GM21367 (cell line): ENCODE measurements around the gene FAM222A.

ENCODE experiments used
- ATAC-seq: cut with Tn5 transposase; IDR thresholded peaks from one replicate; pipeline ENCODE4 v1.9.1; 2021; ENCODE audit not compliant: unreplicated experiment

Gene FAM222A

GRCh38 chr12:109795023-109795422 is 81.4 kb downstream of the FAM222A start:
- no peak for ATAC-seq

- ATAC-seq, result no peak
Observed at GRCh38 chr12:109796057-109796456, 82.4 kb downstream of the FAM222A start.

- ATAC-seq, result no peak
Observed at GRCh38 chr12:109797905-109798669, 84.5 kb downstream of the FAM222A start.

- ATAC-seq, result no peak
Observed at GRCh38 chr12:109798691-109799090, 85.1 kb downstream of the FAM222A start.

- no peak for ATAC-seq
Observed at GRCh38 chr12:109800536-109800935, 86.9 kb downstream of the FAM222A start.

GRCh38 chr12:109802828-109803227 is 89.2 kb downstream of the FAM222A start:
- ATAC-seq, result no peak

- no peak for ATAC-seq
Observed at GRCh38 chr12:109803678-109804077, 90.1 kb downstream of the FAM222A start.

- no peak for ATAC-seq
Observed at GRCh38 chr12:109804820-109805761, 91.5 kb downstream of the FAM222A start.

- ATAC-seq, result no peak
Observed at GRCh38 chr12:109807954-109808643, 94.5 kb downstream of the FAM222A start.

GRCh38 chr12:109808876-109809646 is 95.4 kb downstream of the FAM222A start:
- no peak for ATAC-seq

- no peak for ATAC-seq
Observed at GRCh38 chr12:109810954-109811623, 97.5 kb downstream of the FAM222A start.

GRCh38 chr12:109811624-109811995 is 98.0 kb downstream of the FAM222A start:
- ATAC-seq, result no peak

- no peak for ATAC-seq
Observed at GRCh38 chr12:109813810-109814416, 100.3 kb downstream of the FAM222A start.

- ATAC-seq, result no peak
Observed at GRCh38 chr12:109814600-109815150, 101.0 kb downstream of the FAM222A start.

GRCh38 chr12:109815225-109815624 is 101.6 kb downstream of the FAM222A start:
- ATAC-seq, result no peak

GRCh38 chr12:109815757-109816617 is 102.4 kb downstream of the FAM222A start:
- no peak for ATAC-seq

GRCh38 chr12:109816870-109817269 is 103.2 kb downstream of the FAM222A start:
- no peak for ATAC-seq

GRCh38 chr12:109817627-109818231 is 104.1 kb downstream of the FAM222A start:
- ATAC-seq, result no peak
